GM04504 (cell line): ENCODE measurements around the gene IMP4.

Experiments
- DNase-seq: peaks from one replicate; pipeline ENCODE4 v3.0.0-alpha.2; 2012; ENCODE audit warnings: low read depth

The IMP4 gene

DNA sequence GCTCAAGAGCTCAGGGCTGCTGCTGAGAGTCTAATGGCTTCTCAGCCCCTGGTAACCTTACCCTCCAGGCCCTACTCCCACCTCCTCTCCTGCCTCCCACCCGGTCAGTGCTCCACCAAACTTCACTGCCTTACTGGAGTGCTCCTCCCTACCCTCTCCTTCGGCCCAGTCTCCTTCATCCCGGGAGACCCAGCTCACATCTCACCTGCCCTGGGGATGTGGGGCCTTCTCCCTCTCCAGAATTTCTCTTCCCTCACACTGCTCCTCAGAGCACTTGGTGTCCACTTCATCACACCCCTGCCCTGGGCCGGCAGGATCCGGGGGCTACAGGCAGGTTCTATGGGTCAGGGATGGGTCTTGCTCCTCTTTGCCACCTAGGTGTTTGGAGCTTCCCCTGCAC, 34.8 kb downstream of the IMP4 start:
- no peak for DNase-seq

DNA sequence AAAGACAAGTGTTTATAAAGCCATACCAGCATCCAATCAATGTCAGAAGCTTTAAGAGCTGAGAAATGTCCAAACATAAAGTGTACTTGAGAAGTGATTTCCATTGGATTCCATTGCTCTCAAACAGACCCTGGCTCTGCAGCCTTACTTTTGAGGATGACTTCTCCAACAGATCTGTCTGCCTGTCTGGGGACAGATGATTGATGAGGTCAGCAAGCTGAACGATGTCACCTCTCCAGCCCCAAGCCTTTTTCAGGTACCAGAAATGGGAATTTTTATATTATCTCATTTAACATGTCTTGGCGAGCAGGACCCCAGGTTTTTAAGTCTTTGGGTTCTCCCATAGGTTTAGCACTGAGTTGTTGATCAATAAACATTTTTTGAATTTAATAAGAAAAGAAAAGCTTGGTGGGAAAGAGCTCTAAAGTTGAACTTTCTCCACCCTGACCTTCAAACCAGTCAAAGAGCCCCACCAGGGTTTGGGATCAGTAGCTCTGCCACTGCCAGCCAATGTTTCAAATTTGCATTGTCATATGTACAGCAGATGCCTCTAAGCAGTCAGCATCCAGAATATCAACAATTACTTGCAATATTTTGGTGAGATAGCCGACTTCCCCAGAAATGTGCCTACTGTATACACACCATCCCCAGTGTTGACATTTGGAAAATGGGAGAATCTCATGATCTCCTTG, 35.7 kb downstream of the IMP4 start:
- DNase-seq, result no peak

DNA sequence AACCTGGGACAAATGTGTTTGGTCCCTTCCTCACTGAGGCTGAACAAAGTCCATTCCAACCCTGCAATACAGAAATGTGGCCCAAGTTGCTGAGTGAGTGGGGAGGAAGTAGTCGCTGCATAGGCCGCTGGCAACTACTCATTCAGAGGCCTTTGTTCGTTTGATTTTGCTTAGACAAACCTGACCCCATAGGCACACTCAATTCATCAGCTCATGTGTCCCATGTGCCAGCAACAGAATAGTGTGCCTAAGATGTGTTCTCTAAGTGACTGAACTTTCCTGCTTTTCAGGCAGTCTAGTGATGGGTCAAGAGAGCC, 36.2 kb downstream of the IMP4 start:
- DNase-seq, result no peak

DNA sequence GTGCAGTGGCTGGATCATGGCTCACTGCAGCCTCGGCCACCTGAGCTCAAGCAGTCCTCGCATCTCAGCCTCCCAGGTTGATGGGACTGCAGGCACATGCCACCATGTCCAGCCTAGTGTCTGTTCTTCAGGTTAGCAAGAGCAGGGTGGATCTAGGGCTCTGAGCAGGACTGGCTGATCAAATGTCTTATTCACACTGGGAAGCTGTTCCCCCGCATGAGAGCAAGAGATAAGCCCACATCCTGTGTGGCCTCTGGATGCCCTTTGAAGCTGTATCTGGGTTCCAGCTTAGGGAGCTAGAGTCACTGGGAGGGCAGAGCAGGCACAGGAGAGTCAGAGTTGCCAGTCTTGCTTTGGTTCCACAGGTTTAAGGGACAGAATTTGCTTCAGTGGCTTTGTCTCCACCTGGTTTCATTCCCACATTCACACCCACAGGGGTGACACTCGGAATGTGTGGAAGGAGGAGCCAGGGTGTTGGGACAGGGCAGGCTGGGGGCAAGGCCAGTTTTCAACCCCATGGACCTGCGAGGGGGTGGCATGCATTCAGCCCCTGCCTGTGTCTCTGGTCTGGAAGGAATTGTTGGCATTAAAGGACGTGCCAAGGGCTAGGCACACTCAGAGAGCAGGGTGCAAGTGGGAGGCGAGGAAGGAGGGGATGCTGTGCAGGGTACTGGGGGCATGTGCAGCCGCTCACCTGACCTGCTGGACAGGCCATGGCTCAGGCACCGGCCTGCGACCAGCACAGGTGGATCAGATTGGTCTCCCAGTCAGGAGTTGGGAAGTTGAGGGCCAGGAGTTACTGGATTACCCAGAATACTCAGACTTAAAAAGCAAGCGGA, 37.6 kb downstream of the IMP4 start:
- DNase-seq, result no peak

DNA sequence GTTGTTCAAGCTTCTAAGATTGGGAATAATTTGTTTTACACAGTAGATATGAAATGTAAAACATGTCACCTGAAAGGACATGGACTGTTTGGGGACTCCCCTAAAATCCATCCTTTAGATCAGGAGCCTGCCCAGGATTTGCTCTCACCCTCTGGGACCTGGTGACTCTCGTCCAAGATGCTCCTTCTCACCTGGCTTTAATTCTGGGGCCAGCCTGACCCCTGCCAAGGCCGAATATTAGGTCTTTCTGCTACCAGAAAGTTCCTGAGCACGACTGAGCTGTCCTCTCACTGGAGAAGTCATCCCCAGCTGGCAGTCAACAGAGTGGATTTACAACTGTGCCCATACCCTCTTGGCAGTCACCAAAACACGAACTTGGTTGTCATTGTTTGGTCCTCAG, 38.4 kb downstream of the IMP4 start:
- no peak for DNase-seq

DNA sequence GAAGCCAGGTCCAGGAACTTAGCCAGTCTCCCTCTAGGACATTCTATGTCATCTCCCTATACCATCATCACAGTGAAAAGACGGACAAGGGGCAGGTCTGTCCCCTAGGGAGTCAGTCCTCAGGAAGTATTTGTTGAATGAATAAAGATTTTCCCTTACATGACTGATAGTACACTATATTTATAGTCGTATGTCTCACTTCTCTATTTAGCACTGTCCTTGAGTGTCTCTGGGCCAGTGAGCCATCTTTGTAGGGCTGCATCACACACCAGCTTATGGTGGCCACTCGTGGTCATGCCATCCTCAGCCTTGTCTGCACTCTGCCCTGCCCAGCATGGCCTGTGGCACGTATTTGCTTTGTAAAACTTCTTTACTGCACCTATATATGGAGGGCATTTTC, 38.9 kb downstream of the IMP4 start:
- DNase-seq, result no peak

DNA sequence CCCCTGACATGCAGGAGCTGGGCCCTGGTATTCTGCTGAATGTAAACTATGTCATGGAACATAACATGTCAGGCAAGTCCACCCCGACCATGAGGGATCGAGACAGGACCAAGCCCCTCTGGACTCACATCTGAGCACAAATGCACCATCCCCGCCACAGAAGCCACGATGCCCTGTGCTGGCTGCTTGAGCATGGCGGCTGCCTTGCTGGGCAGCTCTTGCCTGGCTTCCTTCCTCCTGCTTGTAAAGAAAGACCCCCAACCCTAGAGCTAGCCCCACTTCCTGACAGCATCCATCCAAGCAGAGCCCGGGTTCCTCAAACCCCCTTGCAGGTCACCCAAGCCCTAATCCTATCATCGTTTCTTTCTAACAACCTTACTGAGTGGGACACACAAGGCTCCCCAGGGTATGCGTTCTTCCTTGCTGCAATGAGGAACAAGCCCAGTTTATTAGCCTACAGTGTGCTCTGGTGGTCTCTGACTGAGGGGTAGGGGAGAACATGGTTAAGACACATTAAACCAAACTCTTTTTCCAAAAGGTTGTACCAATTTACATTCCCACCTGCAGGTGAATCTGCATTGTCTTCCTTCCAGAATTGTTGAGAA, 39.7 kb downstream of the IMP4 start:
- DNase-seq, result no peak

DNA sequence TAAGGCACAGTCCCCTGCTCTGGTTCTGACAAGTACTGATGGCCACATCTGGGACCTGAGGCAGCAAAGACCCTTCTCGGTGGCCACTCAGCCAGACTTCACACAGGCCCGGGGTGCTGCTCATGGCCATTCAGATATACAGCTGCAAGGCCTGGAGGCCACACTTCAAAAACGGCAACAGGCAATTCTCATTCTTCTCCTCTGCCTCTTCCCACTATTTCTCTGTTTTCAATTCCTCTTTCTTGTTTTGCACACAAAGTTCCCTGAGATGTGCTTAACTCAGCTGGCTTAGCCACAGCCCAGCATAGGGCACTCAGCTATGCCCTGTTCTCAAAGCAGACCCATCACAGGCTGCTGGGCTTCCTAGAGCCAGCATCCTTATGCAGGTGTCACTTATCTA, 43.0 kb downstream of the IMP4 start:
- no peak for DNase-seq

DNA sequence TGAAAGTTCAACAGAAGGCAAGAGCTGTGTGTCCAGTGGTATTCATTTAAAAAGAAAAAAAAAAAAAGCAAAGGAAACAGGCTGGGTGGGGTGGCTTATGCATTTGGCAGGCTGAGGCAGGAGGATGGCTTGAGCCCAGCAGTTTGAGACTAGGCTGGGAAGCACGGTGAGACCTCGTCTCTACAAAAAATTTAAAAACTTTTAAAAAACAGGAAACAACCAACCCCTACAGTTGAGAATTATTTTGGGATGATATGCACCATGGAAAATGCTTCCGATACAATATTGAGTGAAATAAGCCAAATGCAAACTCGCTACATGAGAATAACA, 44.3 kb downstream of the IMP4 start:
- DNase-seq, result no peak

DNA sequence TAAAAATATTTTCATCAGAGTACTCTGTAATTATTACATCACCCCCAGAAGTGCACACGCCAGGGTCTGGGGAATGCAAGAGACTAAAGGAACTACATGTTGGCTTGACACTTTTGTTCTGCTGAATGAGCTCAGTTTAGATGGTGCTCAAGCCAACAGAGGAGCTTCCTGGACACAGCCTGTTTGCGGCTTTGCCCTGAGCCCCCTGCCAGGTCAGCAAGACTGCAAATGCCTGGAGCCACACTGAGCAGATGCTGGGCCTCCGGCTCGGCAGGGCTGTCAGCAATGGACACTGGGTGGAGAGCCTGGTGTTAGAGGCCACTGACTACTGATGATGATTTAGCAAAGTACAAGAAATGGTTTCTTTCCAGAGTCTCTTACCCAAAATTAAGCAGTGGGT, 45.1 kb downstream of the IMP4 start:
- no peak for DNase-seq

DNA sequence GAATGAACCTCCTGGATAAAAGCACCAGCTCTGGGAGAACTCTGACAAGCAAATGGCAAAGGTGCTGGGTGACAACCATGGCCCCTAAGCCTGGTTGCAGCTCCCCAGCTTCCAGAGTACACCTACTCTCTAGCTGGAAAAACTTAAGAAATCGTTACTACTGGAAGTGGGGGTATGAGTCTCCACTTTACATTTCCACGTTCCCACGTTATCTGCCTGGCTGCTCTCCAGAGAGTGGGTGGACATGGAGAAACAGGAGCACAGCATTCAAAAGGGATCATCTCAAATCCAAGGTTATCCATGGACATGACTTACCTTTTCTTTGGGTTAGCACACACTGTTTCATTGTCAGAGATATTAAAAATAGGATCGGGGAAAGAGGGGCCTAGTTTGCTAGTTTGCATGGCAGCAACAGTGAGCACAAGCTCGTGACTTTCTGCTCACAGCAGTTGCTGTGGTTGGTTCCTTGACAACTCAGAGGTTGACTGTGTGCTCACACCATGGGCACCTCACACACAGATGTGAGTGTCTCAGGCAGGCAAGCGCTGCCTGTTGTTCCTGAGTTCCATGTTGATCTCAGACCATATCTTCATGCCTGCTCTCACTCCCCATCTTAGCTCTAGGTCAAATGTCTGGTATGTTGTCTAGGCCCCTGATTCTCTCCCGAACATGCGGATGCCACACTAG, 45.7 kb downstream of the IMP4 start:
- no peak for DNase-seq

DNA sequence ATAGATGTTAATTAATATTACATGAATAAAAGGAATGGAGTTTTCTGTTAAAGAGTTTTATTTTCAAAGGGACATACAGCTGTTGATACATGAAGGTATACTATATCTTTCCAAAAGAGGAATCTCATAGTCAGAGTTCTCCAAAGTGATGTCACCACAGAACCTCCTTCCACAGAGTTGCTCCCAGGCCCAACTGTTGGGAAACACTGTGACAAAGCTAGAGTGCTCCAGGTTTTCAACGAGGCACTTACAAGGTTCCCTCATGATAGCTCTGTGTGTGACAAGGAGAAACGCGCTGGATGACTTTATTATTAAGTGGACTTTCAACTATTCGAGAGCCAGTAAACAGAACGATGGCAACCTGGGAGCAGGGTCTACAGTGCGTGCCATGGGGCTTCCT, 46.7 kb downstream of the IMP4 start:
- DNase-seq, result no peak

DNA sequence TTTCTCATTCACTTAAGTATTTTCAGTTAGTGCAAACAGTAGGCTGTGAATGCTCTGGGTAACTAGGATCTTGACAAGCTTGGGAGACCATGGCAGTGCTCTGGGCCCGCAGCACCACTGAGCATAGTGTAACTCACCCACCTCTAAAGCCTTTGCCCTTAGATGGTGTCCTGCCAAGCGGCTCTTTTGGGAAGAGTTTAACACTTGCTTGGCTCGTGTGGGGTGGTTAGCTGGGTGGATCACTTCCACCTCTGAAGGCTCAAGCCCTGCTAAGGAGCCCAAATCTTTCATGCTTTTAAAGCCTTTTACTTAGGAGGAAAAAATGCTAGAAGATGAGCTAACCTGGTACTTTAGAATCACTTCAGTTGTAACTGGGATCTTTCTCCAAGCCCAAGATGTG, 47.1 kb downstream of the IMP4 start:
- no peak for DNase-seq

DNA sequence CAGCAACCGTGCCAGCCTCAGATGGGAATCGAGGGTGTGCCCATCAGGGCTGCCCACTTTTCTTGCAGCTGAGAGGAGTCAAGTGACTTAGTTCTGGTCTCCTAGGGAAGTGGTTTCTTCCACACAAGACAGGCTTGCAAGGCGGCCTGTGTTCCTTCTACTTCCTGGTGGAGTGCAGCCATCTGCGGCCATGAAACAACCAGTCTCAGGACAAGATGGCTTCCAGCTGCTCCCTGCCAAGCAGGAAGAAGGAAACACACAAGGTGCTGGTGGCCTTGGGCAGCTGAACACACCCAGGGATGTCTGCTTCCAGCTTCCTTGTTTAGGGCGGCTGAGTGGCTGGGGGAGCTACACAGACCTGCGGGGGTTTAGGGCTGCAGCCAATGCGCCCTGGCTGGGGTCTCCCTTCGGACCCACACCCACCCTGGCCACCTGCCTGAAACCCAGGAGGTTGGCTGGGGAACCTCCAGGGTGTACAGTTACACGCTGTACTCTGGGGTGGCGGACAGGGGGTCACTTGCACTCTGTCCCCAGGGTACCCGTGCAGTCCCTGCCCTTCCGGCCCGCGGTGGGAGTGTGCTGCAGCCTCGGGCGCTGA, 47.9 kb downstream of the IMP4 start:
- no peak for DNase-seq

DNA sequence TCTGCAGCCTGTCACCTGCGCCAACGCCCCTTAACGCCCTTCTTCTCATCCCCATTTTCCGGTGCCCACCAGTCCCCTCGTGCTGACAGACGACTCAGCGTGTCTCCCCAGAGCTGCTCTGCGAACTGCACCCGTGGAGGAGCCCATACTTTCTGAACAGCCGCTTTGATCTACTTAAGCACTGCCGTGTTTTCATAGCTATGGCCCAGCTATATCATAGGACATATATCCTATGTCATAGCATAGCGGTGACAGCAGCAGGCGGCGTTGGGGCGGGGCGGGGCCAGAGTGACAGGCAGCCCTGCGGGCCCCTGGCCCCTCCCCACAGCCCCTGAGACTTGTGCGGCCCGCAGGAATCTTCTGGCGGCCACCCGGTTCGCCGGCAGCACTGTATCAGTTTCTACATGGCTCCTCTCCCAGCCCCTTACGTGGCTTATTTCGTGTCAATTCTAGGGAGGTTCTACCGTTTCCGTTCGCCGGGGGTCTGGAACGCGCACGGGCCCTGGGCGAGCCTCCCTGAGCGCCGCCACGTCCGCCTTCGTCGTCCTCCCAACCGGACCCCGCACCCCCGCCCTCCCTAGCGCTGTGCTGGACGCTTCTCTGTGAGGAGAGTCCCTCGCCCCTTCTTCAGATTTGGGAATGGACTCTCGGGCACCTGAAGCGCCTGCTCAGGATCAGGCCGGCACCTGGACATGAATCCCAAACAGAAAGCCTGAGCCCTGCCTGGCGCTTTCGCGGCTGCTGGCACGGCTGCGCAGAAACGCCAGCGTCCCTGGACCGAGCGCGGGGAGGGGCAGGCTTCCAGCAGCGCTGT, 48.6 kb downstream of the IMP4 start:
- peak; percentile 38 for DNase-seq

DNA sequence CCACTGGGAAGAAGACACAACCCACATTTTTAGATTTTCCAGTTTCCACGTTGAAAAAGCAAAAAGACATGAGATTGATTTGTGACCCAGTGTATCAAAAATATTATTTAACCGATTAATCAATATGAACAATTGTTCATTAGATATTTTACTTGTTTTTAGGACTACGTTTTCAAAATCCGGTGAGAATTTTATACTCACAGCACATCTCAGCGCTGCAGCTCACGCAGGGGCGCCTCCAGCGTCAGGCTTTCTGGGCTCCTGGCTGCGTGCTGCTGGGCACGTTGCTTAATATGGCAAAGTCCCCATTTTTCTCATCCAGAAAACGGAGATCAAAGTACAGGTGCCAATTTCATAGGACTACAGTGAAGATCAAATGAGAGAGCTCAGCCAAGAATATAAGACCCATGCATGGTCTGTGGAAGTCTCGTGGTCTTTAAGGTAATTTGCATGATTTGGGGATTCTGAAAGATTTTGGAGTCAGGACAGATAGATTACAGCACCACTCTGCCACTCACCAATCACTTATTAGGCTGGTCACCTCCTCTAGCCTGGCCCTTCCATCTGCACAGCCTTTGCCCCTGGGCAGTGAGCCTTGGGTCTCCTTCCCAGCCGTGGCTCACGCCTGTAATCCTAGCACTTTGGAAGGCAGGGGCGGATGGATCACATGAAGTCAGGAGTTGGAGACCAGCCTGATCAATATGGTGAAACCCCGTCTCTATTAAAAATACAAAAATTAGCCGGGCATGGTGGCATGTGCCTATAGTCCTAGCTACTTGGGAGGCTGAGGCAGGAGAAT, 49.4 kb downstream of the IMP4 start:
- no peak for DNase-seq

DNA sequence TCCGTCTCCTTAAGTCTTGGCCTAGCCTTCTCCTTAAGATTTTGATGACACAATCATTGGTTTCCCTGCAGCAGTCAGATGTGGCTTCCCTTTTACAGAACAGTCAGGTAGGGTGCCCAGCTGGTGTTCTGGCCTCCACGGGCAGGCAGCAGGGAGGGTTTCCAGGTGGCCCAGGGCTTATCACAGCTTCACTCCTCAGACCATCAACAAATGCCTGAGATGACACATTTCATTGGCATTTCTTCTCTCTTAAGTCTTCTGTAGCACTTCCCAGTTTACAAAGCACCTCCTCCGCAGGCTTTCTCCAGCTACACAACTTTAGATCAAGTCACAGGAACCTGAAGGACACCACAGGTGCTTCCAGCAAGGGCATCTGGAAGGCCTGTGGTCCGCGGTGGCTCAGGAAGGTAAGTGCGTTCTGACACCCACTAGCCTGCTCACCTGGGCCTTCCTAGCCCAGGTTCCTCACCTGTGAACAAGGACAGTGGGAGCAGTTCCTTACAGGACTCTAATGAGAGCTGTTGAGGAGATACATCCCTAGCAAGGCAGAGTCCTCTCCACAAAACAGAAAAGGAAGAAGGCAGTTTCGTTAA, 50.7 kb downstream of the IMP4 start:
- DNase-seq, result no peak
